Heart left ventricle (tissue), 16 donors: ENCODE results near the gene SELENOO. TPM values are rescaled to one million over a fixed set of nuclear protein-coding genes. Genes with fewer than 3 reads are reported as not detected.

Experiments used
- ATAC-seq, 4 donors: fragments of 200-7000 bp; cut with Tn5 transposase; one replicate each; pipeline ENCODE4 v1.9.1; 2020 to 2022; ENCODE audit warnings: moderate library complexity in 4 of 4, mild to moderate bottlenecking in 3 of 4, moderate number of reproducible peaks in 1 of 4
- DNase-seq, 5 donors: peaks; one replicate each; pipeline ENCODE4 v3.0.0-alpha.2; 2020
- H3K27ac ChIP-seq, 12 donors: fragments of 200-600 bp; sonication (generic) in 4 of 12; one replicate each; pipeline versions ENCODE4 v1.5.0 to v1.8.0; 2016 to 2022; ENCODE audit warnings: mild to moderate bottlenecking in 2 of 12
- H3K27me3 ChIP-seq, 9 donors: fragments of 200-600 bp; sonication (generic) in 2 of 9; one replicate each; pipeline versions ENCODE4 v1.5.1 to v1.8.0; 2016 to 2022; ENCODE audit warnings: mild to moderate bottlenecking in 3 of 9
- H3K36me3 ChIP-seq, 9 donors: fragments of 200-600 bp; sonication (generic) in 2 of 9; one replicate each; pipeline versions ENCODE4 v1.5.0 to v1.8.0; 2018 to 2022; ENCODE audit warnings: mild to moderate bottlenecking in 2 of 9
- H3K4me1 ChIP-seq, 12 donors: fragments of 200-600 bp; sonication (generic) in 4 of 12; one replicate each; pipeline versions ENCODE4 v1.5.0 to v1.8.0; 2016 to 2022; ENCODE audit warnings: mild to moderate bottlenecking in 3 of 12
- H3K4me3 ChIP-seq, 12 donors: fragments of 200-600 bp; sonication (generic) in 4 of 12; one replicate each; pipeline versions ENCODE4 v1.5.0 to v1.8.0; 2017 to 2022; ENCODE audit warnings: mild to moderate bottlenecking in 9 of 12, moderate library complexity in 4 of 12
- H3K9me3 ChIP-seq, 12 donors: fragments of 200-600 bp; sonication (generic) in 4 of 12; one replicate each; pipeline versions ENCODE4 v1.5.0 to v1.8.0; 2016 to 2022; ENCODE audit warnings: mild to moderate bottlenecking in 1 of 12
- POLR2A ChIP-seq, 2 donors: fragments of 450-650 bp; IDR thresholded peaks; one replicate each; pipeline ENCODE4 v1.6.1; 2017; ENCODE audit warnings: antibody characterized with exemption in 2 of 2, mild to moderate bottlenecking in 2 of 2, moderate library complexity in 2 of 2
- WGBS, 4 donors: extraction: QIAGEN DNeasy Blood & Tissue Kit in 2 of 4; methylation state at CpG; one replicate each; pipeline versions ENCODE4 v1.1.5 to v1.1.7; 2013 to 2018; 5-methylcytosine and 5-hydroxymethylcytosine counted together
- intact Hi-C, 10 donors: fragments of 100-400 bp; cut with DNase I; formaldehyde crosslinking; loops; one replicate each; pipeline versions ENCODE4 v1.11.1 to v1.14.2; 2022
- polyA plus RNA-seq, 2 donors: library from polyadenylated mRNA; stranded (reverse); fragments of 200-250 nt; gene quantifications; one replicate each; pipeline ENCODE4 v1.2.3, GENCODE V29; 2013
- total RNA-seq, 9 donors: library from RNA; depleted of rRNA in 2 of 9; stranded (reverse); fragments of >200 nt in 2 of 9; fragmentation: NEBNext Ultra II Directional in 3 of 9; extraction: Animal tissue kit (Norgen Biotek cat#: 25700) in 3 of 9; gene quantifications; one replicate each; pipeline versions ENCODE4 v1.1.0 to v1.2.4, GENCODE V29; 2016 to 2023
- TF ChIP-seq, protein P1 (sequence below), 12 donors: fragments of 200-600 bp; sonication (generic) in 4 of 12; IDR thresholded peaks; one replicate each; pipeline versions ENCODE4 v1.5.0 to v1.8.0; 2018 to 2022; ENCODE audit warnings: antibody characterized with exemption in 12 of 12, mild to moderate bottlenecking in 5 of 12
- donor health status: ischemic (EF 13 %, LVEDD 7.1; RV severe dilation, severe dysfunction).
- donor health status: healthy with polysubstance abuse.
- donor health status: DM: no; HTN: yes; CAD: no.
- donor health status: DM: no; HTN: no; CAD: no.
- donor health status: ischemic (EF 25% LVEDD 6.9; RV normal size, moderate dysfunction).
- donor health status: ischemic (EF 25% LVEDD 5.7; RV mildly dilated, moderate dysfunction).
- donor health status: healthy.
- donor health status: DM: yes; HTN: yes; CAD: no.
- donor health status: ischemic (EF 35%, LVEDD 5.7; RV mildly dilated, moderate dysfunction).
- donor health status: nonischemic (EF 11% LVEDD 7.7; RV severe dilation, severe dysfunction).
- donor health status: DM: yes; HTN: yes; CAD: no.
- donor health status: PGD.
- donor health status: ischemic (EF 29% LVEDD 5.4; RV normal size, mild dysfunction).
- donor health status: nonischemic (EF 23%, LVEDD 6.1; RV moderate dilation, normal function).

The SELENOO gene
- total and polyA plus RNA-seq, 11 donors = 10.4 to 23.8 (median 15.4) TPM

DNA sequence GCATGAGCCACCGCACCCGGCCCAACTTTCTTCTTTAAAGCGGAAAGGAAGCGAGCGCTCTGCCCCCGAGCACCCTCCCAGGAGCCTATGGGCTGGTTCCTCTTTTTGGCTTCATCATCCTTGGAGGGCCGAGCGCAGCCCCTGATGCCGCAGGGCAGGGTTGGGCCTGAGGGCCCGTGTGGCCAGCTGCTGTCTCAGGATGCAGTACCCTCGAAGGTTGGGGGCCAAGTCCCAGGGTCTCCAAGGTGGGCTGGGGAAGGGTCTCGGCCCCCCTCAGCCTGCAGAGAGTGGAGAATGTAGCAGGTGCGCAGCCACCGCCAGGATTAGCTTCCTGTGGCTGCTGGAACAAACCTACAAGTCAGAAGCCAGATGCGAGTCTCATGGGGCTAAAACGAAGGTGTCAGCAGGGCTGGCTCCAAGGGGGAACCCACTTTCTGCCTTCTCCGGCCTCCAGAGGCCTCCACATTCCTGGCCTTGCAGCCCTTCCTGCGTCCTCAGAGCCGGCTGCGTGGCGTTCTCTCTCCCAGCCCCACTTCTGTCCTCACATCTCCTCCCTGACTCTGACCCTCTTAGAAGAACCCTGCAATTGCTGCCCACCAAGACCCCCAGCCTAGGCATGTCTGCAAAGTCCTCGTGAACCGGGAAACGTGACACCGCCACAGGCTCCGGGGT is 27.4 kb upstream of the SELENOO start:
- H3K27ac ChIP-seq = no peak overlapping the region
- 79 to 83% (median 81%) methylated on average over 26 of the region's 26 CpGs for WGBS, 4 donors
- no peak overlapping the region for H3K4me3 ChIP-seq
- no peak for ATAC-seq
- TF ChIP-seq, protein P1, sequence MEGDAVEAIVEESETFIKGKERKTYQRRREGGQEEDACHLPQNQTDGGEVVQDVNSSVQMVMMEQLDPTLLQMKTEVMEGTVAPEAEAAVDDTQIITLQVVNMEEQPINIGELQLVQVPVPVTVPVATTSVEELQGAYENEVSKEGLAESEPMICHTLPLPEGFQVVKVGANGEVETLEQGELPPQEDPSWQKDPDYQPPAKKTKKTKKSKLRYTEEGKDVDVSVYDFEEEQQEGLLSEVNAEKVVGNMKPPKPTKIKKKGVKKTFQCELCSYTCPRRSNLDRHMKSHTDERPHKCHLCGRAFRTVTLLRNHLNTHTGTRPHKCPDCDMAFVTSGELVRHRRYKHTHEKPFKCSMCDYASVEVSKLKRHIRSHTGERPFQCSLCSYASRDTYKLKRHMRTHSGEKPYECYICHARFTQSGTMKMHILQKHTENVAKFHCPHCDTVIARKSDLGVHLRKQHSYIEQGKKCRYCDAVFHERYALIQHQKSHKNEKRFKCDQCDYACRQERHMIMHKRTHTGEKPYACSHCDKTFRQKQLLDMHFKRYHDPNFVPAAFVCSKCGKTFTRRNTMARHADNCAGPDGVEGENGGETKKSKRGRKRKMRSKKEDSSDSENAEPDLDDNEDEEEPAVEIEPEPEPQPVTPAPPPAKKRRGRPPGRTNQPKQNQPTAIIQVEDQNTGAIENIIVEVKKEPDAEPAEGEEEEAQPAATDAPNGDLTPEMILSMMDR (IDR thresholded peaks at IDR 0.05) = no peak
- no peak for TF ChIP-seq POLR2A (IDR thresholded peaks at IDR 0.05)
- intact Hi-C loops = no loop called here
- peak in 2 of 5 donors; percentile 25 to 50 for DNase-seq
- H3K9me3 ChIP-seq = no peaks in the 10 kb centered on the region
- peaks cover 10 to 74% (median 26%) of the 10 kb centered on the region in 9 donors for H3K27me3 ChIP-seq
- no peaks in the 10 kb centered on the region for H3K36me3 ChIP-seq
- H3K4me1 ChIP-seq = peaks cover 0 to 23% (median 0%) of the 10 kb centered on the region in 12 donors

DNA sequence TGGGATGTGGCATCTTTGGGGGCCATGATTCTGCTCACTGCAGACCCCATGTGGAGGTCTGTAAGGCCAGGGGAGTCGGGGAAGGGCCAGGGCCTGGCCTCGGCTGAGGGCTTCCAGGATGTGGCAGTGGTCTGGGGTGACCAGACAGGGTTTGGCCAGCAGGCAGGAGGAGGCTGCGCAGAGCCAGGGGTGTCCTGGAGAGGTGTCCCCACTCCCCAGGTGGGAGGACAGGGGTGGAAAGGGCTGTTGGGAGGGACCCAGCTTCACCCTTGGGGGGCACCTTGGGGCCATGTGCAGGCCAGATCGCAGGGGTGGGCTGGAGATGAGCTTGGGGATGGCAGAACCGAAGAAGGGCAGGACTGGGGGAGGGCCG is 26.8 kb upstream of the SELENOO start:
- no peaks in the 10 kb centered on the region for H3K36me3 ChIP-seq
- intact Hi-C loops = no loop called here
- DNase-seq = peak in 1 of 5 donors; percentile 48

DNA sequence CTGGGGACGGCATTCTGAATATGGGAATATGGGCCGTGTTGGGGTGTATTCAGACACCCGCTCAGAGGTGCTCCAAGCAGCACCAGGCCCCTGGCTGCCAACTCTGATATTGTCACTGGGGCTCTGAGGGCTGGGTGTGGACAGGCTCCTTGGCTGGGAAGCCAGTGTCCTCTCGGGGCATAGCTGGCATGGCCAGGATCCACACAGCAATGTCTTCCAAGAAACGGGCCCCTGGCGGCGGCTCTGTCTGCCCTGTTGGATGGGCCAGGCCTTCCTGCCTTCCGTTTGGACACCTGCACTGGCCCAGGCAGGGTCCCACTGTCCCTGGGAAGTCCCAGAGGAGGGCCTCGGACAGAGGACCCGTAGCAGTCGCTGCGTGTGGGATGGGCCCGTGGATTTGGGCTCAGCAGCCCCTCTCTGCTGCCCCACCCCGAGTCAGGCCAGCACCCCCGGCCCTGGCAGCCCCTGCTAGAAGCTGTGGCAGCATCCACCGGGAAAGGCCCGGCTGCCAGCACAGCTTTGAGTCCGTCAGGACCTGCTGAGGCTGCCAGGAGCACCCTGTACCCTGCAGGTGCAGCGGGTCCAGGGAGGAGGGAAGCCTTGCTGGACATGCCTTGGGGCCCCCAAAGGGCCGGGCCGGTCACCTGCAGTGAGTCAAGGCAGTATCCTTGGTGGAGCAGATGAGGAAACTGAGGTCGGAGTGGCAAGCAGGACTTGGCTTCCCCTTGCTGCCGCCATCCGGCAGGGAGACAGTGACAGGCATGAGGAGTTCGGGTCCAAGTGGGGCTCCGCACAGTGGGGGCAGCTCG is 26.2 kb upstream of the SELENOO start:
- no peak for ATAC-seq
- intact Hi-C loops = no loop called here

More for the DNA sequence above, 26.8 kb upstream of the SELENOO start:
- Histone ChIP-seq H3K4me3 (no peak overlapping the region), H3K4me1 (peaks cover 0 to 23% (median 0%) of the 10 kb centered on the region in 12 donors), H3K27me3 (peaks cover 10 to 77% (median 28%) of the 10 kb centered on the region in 9 donors), H3K9me3 (no peaks in the 10 kb centered on the region), H3K27ac (no peak overlapping the region)
- ATAC-seq = no peak
- TF ChIP-seq POLR2A (IDR thresholded peaks at IDR 0.05) = no peak
- TF ChIP-seq, protein P1 (IDR thresholded peaks at IDR 0.05) = no peak
- 88 to 95% (median 94%) methylated on average over 5 to 6 of the region's 6 CpGs for WGBS, 4 donors

DNA sequence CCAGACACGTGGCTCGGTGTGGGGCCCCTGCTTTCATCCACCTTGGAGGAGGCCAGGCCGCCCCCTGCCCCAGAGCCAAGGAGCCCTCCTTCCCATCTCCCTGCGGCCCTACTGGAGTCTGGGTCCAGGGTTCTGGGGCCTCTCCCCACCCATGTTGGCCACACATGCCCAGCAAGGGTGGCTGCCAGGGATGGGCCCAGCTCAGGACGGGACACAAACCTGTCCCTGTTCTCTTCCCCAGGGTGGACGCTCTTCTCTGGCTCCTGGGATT is 25.7 kb upstream of the SELENOO start:
- no peak for ATAC-seq
- DNase-seq = peak in 1 of 5 donors; percentile 23
- peaks cover 6 to 75% (median 18%) of the 10 kb centered on the region in 9 donors for H3K27me3 ChIP-seq
- WGBS, 4 donors = 86 to 93% (median 88%) methylated on average over 3 to 6 of the region's 6 CpGs
- no peak overlapping the region for H3K4me3 ChIP-seq
- intact Hi-C loops = no loop called here
- H3K4me1 ChIP-seq = peaks cover 0 to 13% (median 0%) of the 10 kb centered on the region in 12 donors
- TF ChIP-seq, protein P1 (IDR thresholded peaks at IDR 0.05) = no peak
- no peaks in the 10 kb centered on the region for H3K36me3 ChIP-seq
- no peak overlapping the region for H3K27ac ChIP-seq
- no peaks in the 10 kb centered on the region for H3K9me3 ChIP-seq

More for the DNA sequence above, 26.2 kb upstream of the SELENOO start:
- TF ChIP-seq POLR2A (IDR thresholded peaks at IDR 0.05) = no peak
- TF ChIP-seq, protein P1 (IDR thresholded peaks at IDR 0.05) = no peak
- H3K36me3 ChIP-seq = no peaks in the 10 kb centered on the region
- no peak overlapping the region for H3K27ac ChIP-seq
- peak in 2 of 5 donors; percentile 26 to 56 for DNase-seq
- WGBS, 4 donors = 84 to 96% (median 88%) methylated on average over 16 to 27 of the region's 27 CpGs
- peaks cover 0 to 18% (median 0%) of the 10 kb centered on the region in 12 donors for H3K4me1 ChIP-seq
- H3K9me3 ChIP-seq = no peaks in the 10 kb centered on the region
- H3K27me3 ChIP-seq = peaks cover 10 to 74% (median 24%) of the 10 kb centered on the region in 9 donors
- H3K4me3 ChIP-seq = no peak overlapping the region
